DOHH2 (cell line): ENCODE results near the gene TRIM14.
"Not testable (repeated sequence)": the region's sequence is repeated elsewhere in the genome, so short reads cannot be mapped to it uniquely, and the experiment has no call there.

Source experiments
- H3F3A ChIP-seq: fragments of 200-600 bp; sonication (generic), shearing (Covaris generic); 2 replicates; pipeline ENCODE4 v1.6.0; 2016; ENCODE audit warnings: antibody characterized with exemption, mild to moderate bottlenecking; ENCODE audit not compliant: control insufficient read depth, insufficient read depth
- H3K27ac ChIP-seq: fragments of 200-600 bp; sonication (generic); 2 replicates; pipeline ENCODE4 v1.5.1; 2014; ENCODE audit warnings: low read depth, mild to moderate bottlenecking, low read length, moderate library complexity
- H3K27me3 ChIP-seq: fragments of 200-600 bp; sonication (generic); 2 replicates; pipeline ENCODE4 v1.6.1; 2014; ENCODE audit warnings: mild to moderate bottlenecking, low read length, mixed read lengths; ENCODE audit not compliant: control insufficient read depth
- H3K36me3 ChIP-seq: fragments of 200-600 bp; sonication (generic); 2 replicates; pipeline ENCODE4 v1.6.1; 2014; ENCODE audit warnings: mild to moderate bottlenecking, low read length, moderate library complexity, mixed read lengths; ENCODE audit not compliant: control insufficient read depth
- H3K4me1 ChIP-seq: fragments of 200-600 bp; sonication (generic); 2 replicates; pipeline ENCODE4 v1.6.1; 2014; ENCODE audit warnings: mild to moderate bottlenecking, low read length, mixed read lengths; ENCODE audit not compliant: control insufficient read depth
- H3K4me2 ChIP-seq: fragments of 200-600 bp; sonication (generic); 2 replicates; pipeline ENCODE4 v1.6.0; 2014; ENCODE audit warnings: mild to moderate bottlenecking, low read length, moderate library complexity
- H3K4me3 ChIP-seq: fragments of 200-600 bp; sonication (generic); 2 replicates; pipeline ENCODE4 v1.5.1; 2014; ENCODE audit warnings: mild to moderate bottlenecking, low read length, mixed read lengths
- H3K79me2 ChIP-seq: fragments of 200-600 bp; sonication (generic); 2 replicates; pipeline ENCODE4 v1.6.1; 2014; ENCODE audit warnings: mild to moderate bottlenecking, low read length, mixed read lengths; ENCODE audit not compliant: control insufficient read depth
- H3K9me2 ChIP-seq: fragments of 200-600 bp; sonication (generic); replicated peaks from 2 replicates; pipeline ENCODE4 v1.6.1; 2014; ENCODE audit warnings: mild to moderate bottlenecking, low read length, mixed read lengths; ENCODE audit not compliant: control insufficient read depth
- H3K9me3 ChIP-seq: fragments of 200-600 bp; sonication (generic); 2 replicates; pipeline ENCODE4 v1.6.1; 2014; ENCODE audit warnings: antibody characterized with exemption, low read length, mixed read lengths; ENCODE audit not compliant: control insufficient read depth, insufficient read depth
- H4K20me1 ChIP-seq: fragments of 200-600 bp; sonication (generic); 2 replicates; pipeline ENCODE4 v1.6.0; 2014; ENCODE audit warnings: low read depth, mild to moderate bottlenecking, antibody characterized with exemption, low read length, moderate library complexity; ENCODE audit not compliant: control insufficient read depth, insufficient read depth
- CTCF ChIP-seq: fragments of 200-600 bp; sonication (generic); IDR thresholded peaks from one replicate; pipeline ENCODE4 v1.5.1; 2014; ENCODE audit warnings: antibody characterized with exemption, mild to moderate bottlenecking, low read depth, low read length; ENCODE audit not compliant: poor library complexity, severe bottlenecking
- EZH2phosphoT487 ChIP-seq: fragments of 200-600 bp; sonication (generic); IDR thresholded peaks from 2 replicates; pipeline ENCODE4 v1.6.1; 2017; ENCODE audit warnings: borderline replicate concordance, mild to moderate bottlenecking, antibody characterized with exemption, low read length, moderate library complexity, mixed read lengths

Gene TRIM14

GRCh38 chr9:98120476-98120875 lies 1.5 kb upstream of the TRIM14 start:
- Histone ChIP-seq H3K27me3 (no peaks in the 10 kb centered on the region), H3K4me1 (peaks cover 68% of the 10 kb centered on the region), H3K27ac (peak overlapping the region; percentile 30), H3K79me2 (peaks cover 25% of the 10 kb centered on the region), H3K4me2 (peak overlapping the region; percentile 84), H3K9me2 (no peaks in the 10 kb centered on the region), H3K9me3 (no peaks in the 10 kb centered on the region), H3K4me3 (peak overlapping the region; percentile 60), H3F3A (peaks cover 3% of the 10 kb centered on the region; the same call in 1 of the 2 replicates), H4K20me1 (no peaks in the 10 kb centered on the region), H3K36me3 (peaks cover 12% of the 10 kb centered on the region)
- TF ChIP-seq EZH2phosphoT487 (no peak), CTCF (no peak)

- Histone ChIP-seq H3K79me2 (peaks cover 25% of the 10 kb centered on the region), H3K27ac (peak overlapping the region; percentile 57), H3K9me2 (no peaks in the 10 kb centered on the region), H3K4me1 (peaks cover 67% of the 10 kb centered on the region), H3K36me3 (peaks cover 12% of the 10 kb centered on the region), H3K9me3 (no peaks in the 10 kb centered on the region), H3K4me3 (peak overlapping the region; percentile 78), H3K27me3 (no peaks in the 10 kb centered on the region), H4K20me1 (no peaks in the 10 kb centered on the region), H3K4me2 (peak overlapping the region; percentile 84), H3F3A (peaks cover 3% of the 10 kb centered on the region; the same call in 1 of the 2 replicates)
- TF ChIP-seq EZH2phosphoT487 (no peak), CTCF (peak; percentile 44)
Measured at GRCh38 chr9:98117984-98118639, 910 bp downstream of the TRIM14 start.

GRCh38 chr9:98117097-98117496 lies 1.9 kb downstream of the TRIM14 start:
- not testable (repeated sequence) for H3K27me3 ChIP-seq, H3F3A ChIP-seq, H3K9me2 ChIP-seq, H4K20me1 ChIP-seq, H3K9me3 ChIP-seq
- peaks cover 25% of the 10 kb centered on the region for H3K79me2 ChIP-seq
- peak overlapping the region; percentile 57; the same call in 1 of the 2 replicates for H3K27ac ChIP-seq
- H3K4me3 ChIP-seq, result peak overlapping the region; percentile 78
- H3K4me1 ChIP-seq, result peaks cover 60% of the 10 kb centered on the region
- H3K36me3 ChIP-seq, result peaks cover 12% of the 10 kb centered on the region
- H3K4me2 ChIP-seq, result peak overlapping the region; percentile 84

- TF ChIP-seq EZH2phosphoT487 (no peak), CTCF (no peak)
- H3K27ac ChIP-seq, result peak overlapping the region; percentile 92
- H4K20me1 ChIP-seq, result no peaks in the 10 kb centered on the region
- H3K9me3 ChIP-seq, result no peaks in the 10 kb centered on the region
- H3K9me2 ChIP-seq, result no peaks in the 10 kb centered on the region
- peak overlapping the region; percentile 74 for H3K4me2 ChIP-seq
- peak overlapping the region; percentile 55 for H3K4me3 ChIP-seq
- peaks cover 63% of the 10 kb centered on the region for H3K36me3 ChIP-seq
- no peaks in the 10 kb centered on the region for H3K27me3 ChIP-seq
- H3F3A ChIP-seq, result peaks cover 33% of the 10 kb centered on the region
- H3K4me1 ChIP-seq, result peaks cover 68% of the 10 kb centered on the region
- peaks cover 33% of the 10 kb centered on the region for H3K79me2 ChIP-seq
Measured at GRCh38 chr9:98109052-98109451, 10.0 kb downstream of the TRIM14 start.
